ENCODE results near the gene SSX1.
"Not testable (repeated sequence)": the region's sequence is repeated elsewhere in the genome, so short reads cannot be mapped to it uniquely, and the experiment has no call there.

The SSX1 gene, protein sequence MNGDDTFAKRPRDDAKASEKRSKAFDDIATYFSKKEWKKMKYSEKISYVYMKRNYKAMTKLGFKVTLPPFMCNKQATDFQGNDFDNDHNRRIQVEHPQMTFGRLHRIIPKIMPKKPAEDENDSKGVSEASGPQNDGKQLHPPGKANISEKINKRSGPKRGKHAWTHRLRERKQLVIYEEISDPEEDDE

GRCh38 chrX:48255062-48255796 is at the start of gene SSX1:
TSS of gene SSX1 (plus strand) at chrX:48255392. CDS start at chrX:48257242, 1,850 bp downstream.
- not testable (repeated sequence) for H3K27ac ChIP-seq

GRCh38 chrX:48214341-48214740 is 40.9 kb upstream of the SSX1 start:
- not testable (repeated sequence) for H3K9me3 ChIP-seq (ENCODE audit: control insufficient read depth, low read length); H3K36me3 ChIP-seq (ENCODE audit: control insufficient read depth, insufficient read depth, low read length); H2AFZ ChIP-seq; H3K79me2 ChIP-seq; H3K27ac ChIP-seq; H3K4me1 ChIP-seq; H3K4me3 ChIP-seq (ENCODE audit: low read depth, low read length); H3K9ac ChIP-seq; H3K4me2 ChIP-seq (ENCODE audit: low read length); H3K27me3 ChIP-seq (ENCODE audit: control insufficient read depth, insufficient read depth, low read length)

More at GRCh38 chrX:48255062-48255796, at the start of gene SSX1:
- H3K27me3 ChIP-seq (ENCODE audit: control insufficient read depth, insufficient read depth, low read length); H3K4me1 ChIP-seq; H3K36me3 ChIP-seq (ENCODE audit: control insufficient read depth, insufficient read depth, low read length); H3K9me3 ChIP-seq (ENCODE audit: control insufficient read depth, low read length); H3K79me2 ChIP-seq; H2AFZ ChIP-seq; H3K4me2 ChIP-seq (ENCODE audit: low read length); H3K9ac ChIP-seq; H3K4me3 ChIP-seq (ENCODE audit: low read depth, low read length): not testable (repeated sequence)

DNA sequence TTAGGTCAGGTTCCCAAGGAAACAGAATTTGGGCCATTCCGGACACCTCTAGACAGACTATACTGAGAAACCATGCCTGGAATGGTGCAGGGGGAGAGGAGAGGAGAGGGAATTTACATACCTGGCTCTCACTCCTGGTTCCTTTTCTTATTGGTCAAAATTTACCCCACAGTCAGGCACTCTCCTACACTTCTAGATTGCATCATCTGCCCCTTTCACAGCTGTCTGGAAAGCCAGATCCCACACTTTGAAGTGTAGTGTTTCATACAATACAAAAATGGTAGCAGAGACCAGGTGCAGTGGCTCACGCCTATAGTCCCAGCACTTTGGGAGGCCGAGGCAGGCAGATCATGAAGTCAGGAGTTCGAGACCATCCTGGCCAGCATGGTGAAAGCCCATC is 31.0 kb upstream of the SSX1 start:
- H3K4me2 ChIP-seq (ENCODE audit: low read length); H3K79me2 ChIP-seq; H3K36me3 ChIP-seq (ENCODE audit: control insufficient read depth, insufficient read depth, low read length); H3K27ac ChIP-seq; H3K9ac ChIP-seq; H3K9me3 ChIP-seq (ENCODE audit: control insufficient read depth, low read length); H2AFZ ChIP-seq; H3K4me3 ChIP-seq (ENCODE audit: low read depth, low read length); H3K27me3 ChIP-seq (ENCODE audit: control insufficient read depth, insufficient read depth, low read length); H3K4me1 ChIP-seq: not testable (repeated sequence)

DNA sequence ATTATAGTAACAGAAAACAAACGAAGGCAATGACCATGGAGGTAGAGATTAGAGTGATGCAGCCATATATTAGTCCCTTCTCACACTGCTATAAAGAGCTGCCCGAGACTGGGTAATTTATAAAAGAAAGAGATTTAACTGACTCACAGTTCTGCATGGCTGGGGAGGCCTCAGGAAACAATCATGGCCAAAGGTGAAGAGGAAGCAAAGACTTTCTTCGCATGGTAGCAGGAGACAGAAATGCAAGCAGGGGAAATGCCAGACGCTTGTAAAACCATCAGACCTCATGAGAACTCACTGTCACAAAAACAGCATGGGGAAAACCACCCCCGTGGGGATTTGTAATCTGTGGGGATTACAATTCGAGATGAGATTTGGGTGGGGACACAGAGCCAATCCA is 2.2 kb upstream of the SSX1 start:
- H2AFZ ChIP-seq; H3K9me3 ChIP-seq (ENCODE audit: control insufficient read depth, low read length); H3K4me2 ChIP-seq (ENCODE audit: low read length); H3K4me1 ChIP-seq; H3K4me3 ChIP-seq (ENCODE audit: low read depth, low read length); H3K27ac ChIP-seq; H3K79me2 ChIP-seq; H3K36me3 ChIP-seq (ENCODE audit: control insufficient read depth, insufficient read depth, low read length); H3K9ac ChIP-seq; H3K27me3 ChIP-seq (ENCODE audit: control insufficient read depth, insufficient read depth, low read length): not testable (repeated sequence)

- H3K4me1 ChIP-seq; H3K79me2 ChIP-seq; H3K36me3 ChIP-seq (ENCODE audit: control insufficient read depth, insufficient read depth, low read length); H2AFZ ChIP-seq; H3K9ac ChIP-seq; H3K9me3 ChIP-seq (ENCODE audit: control insufficient read depth, low read length); H3K27me3 ChIP-seq (ENCODE audit: control insufficient read depth, insufficient read depth, low read length); H3K27ac ChIP-seq; H3K4me3 ChIP-seq (ENCODE audit: low read depth, low read length); H3K4me2 ChIP-seq (ENCODE audit: low read length): not testable (repeated sequence)
Measured at GRCh38 chrX:48274365-48274764, 19.2 kb downstream of the SSX1 start.

GRCh38 chrX:48278958-48279357 is 23.8 kb downstream of the SSX1 start:
- Histone ChIP-seq H3K79me2 (no peaks in the 10 kb centered on the region), H3K4me3 (ENCODE audit: low read depth, low read length) (no peak overlapping the region), H3K36me3 (ENCODE audit: control insufficient read depth, insufficient read depth, low read length) (no peaks in the 10 kb centered on the region), H2AFZ (no peak overlapping the region), H3K27ac (no peak overlapping the region), H3K4me2 (ENCODE audit: low read length) (no peak overlapping the region), H3K4me1 (no peaks in the 10 kb centered on the region), H3K9ac (no peak overlapping the region), H3K27me3 (ENCODE audit: control insufficient read depth, insufficient read depth, low read length) (no peaks in the 10 kb centered on the region), H3K9me3 (ENCODE audit: control insufficient read depth, low read length) (no peaks in the 10 kb centered on the region)
- TF ChIP-seq, protein P1, sequence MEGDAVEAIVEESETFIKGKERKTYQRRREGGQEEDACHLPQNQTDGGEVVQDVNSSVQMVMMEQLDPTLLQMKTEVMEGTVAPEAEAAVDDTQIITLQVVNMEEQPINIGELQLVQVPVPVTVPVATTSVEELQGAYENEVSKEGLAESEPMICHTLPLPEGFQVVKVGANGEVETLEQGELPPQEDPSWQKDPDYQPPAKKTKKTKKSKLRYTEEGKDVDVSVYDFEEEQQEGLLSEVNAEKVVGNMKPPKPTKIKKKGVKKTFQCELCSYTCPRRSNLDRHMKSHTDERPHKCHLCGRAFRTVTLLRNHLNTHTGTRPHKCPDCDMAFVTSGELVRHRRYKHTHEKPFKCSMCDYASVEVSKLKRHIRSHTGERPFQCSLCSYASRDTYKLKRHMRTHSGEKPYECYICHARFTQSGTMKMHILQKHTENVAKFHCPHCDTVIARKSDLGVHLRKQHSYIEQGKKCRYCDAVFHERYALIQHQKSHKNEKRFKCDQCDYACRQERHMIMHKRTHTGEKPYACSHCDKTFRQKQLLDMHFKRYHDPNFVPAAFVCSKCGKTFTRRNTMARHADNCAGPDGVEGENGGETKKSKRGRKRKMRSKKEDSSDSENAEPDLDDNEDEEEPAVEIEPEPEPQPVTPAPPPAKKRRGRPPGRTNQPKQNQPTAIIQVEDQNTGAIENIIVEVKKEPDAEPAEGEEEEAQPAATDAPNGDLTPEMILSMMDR (IDR thresholded peaks at IDR 0.05), result no peak

- not testable (repeated sequence) for H3K79me2 ChIP-seq
Measured at GRCh38 chrX:48280729-48281128, 25.5 kb downstream of the SSX1 start.

More at GRCh38 chrX:48280729-48281128, 25.5 kb downstream of the SSX1 start:
- H3K4me2 ChIP-seq (ENCODE audit: low read length); H3K4me3 ChIP-seq (ENCODE audit: low read depth, low read length); H3K36me3 ChIP-seq (ENCODE audit: control insufficient read depth, insufficient read depth, low read length); H3K9me3 ChIP-seq (ENCODE audit: control insufficient read depth, low read length); H3K4me1 ChIP-seq; H3K9ac ChIP-seq; H2AFZ ChIP-seq; H3K27ac ChIP-seq; H3K27me3 ChIP-seq (ENCODE audit: control insufficient read depth, insufficient read depth, low read length): not testable (repeated sequence)

Data from parathyroid adenoma (tissue), 2 donors.